Liver (tissue), 9 donors: Measurements from ENCODE around the gene NRAS. TPM values are rescaled to one million over a fixed set of nuclear protein-coding genes. Genes with fewer than 3 reads are reported as not detected.

Experiments used
- DNase-seq: peaks from one replicate; pipeline ENCODE4 v3.0.0-alpha.2; 2017; ENCODE audit warnings: low spot score
- H3K27ac ChIP-seq, 2 donors: one replicate each; pipeline ENCODE4 v1.7.0; 2013; ENCODE audit warnings: inconsistent platforms in 2 of 2, low read length in 2 of 2, control low read depth in 1 of 2, low read depth in 1 of 2, mild to moderate bottlenecking in 1 of 2
- H3K27me3 ChIP-seq, 4 donors: one replicate each; pipeline versions ENCODE4 v1.6.1 to v1.7.0; 2013; ENCODE audit warnings: low read length in 3 of 4, inconsistent platforms in 1 of 4, mild to moderate bottlenecking in 1 of 4, moderate library complexity in 1 of 4; ENCODE audit not compliant: control insufficient read depth in 4 of 4, insufficient read depth in 4 of 4
- H3K36me3 ChIP-seq, 4 donors: one replicate each; pipeline versions ENCODE4 v1.6.1 to v1.7.0; 2013; ENCODE audit warnings: low read length in 3 of 4, mild to moderate bottlenecking in 3 of 4, low read depth in 1 of 4, moderate library complexity in 1 of 4; ENCODE audit not compliant: control insufficient read depth in 4 of 4, insufficient read depth in 3 of 4
- H3K4me1 ChIP-seq, 4 donors: one replicate each; pipeline versions ENCODE4 v1.6.1 to v1.7.0; 2013; ENCODE audit warnings: low read length in 3 of 4, mild to moderate bottlenecking in 3 of 4, moderate library complexity in 1 of 4; ENCODE audit not compliant: control insufficient read depth in 4 of 4, insufficient read depth in 4 of 4
- H3K4me3 ChIP-seq, 3 donors: one replicate each; pipeline versions ENCODE4 v1.6.1 to v1.7.0; 2013; ENCODE audit warnings: low read length in 3 of 3, control low read depth in 1 of 3, low read depth in 1 of 3, mild to moderate bottlenecking in 1 of 3
- H3K9ac ChIP-seq, 2 donors: one replicate each; pipeline ENCODE4 v1.7.0; 2013; ENCODE audit warnings: low read length in 2 of 2, mild to moderate bottlenecking in 2 of 2, moderate library complexity in 2 of 2, control low read depth in 1 of 2, low read depth in 1 of 2
- H3K9me3 ChIP-seq, 4 donors: one replicate each; pipeline versions ENCODE4 v1.6.1 to v1.7.0; 2013; ENCODE audit warnings: low read length in 3 of 4; ENCODE audit not compliant: control insufficient read depth in 4 of 4
- EGR1 ChIP-seq, 2 donors: IDR thresholded peaks; 2 replicates each; pipeline ENCODE4 v1.6.1; 2016 to 2018; ENCODE audit warnings: antibody characterized with exemption in 2 of 2, low read depth in 2 of 2
- FOXA1 ChIP-seq: IDR thresholded peaks from 2 replicates; pipeline ENCODE4 v1.6.1; 2016; ENCODE audit warnings: antibody characterized with exemption
- FOXA2 ChIP-seq: IDR thresholded peaks from 2 replicates; pipeline ENCODE4 v1.6.1; 2016; ENCODE audit warnings: antibody characterized with exemption
- GABPA ChIP-seq, 2 donors: IDR thresholded peaks in 1 of 2; conservative IDR thresholded peaks in 1 of 2; 2 replicates each; pipeline ENCODE4 v1.6.1; 2016; ENCODE audit warnings: antibody characterized with exemption in 2 of 2, mild to moderate bottlenecking in 1 of 2, moderate library complexity in 1 of 2
- HNF4G ChIP-seq: IDR thresholded peaks from 2 replicates; pipeline ENCODE4 v1.6.1; 2016; ENCODE audit warnings: antibody characterized with exemption
- JUND ChIP-seq, 2 donors: IDR thresholded peaks; 2 replicates each; pipeline ENCODE4 v1.6.1; 2016; ENCODE audit warnings: antibody characterized with exemption in 2 of 2
- RXRA ChIP-seq, 2 donors: IDR thresholded peaks; 2 replicates each; pipeline ENCODE4 v1.6.1; 2017 to 2018; ENCODE audit warnings: antibody characterized with exemption in 2 of 2, mild to moderate bottlenecking in 1 of 2
- SP1 ChIP-seq: IDR thresholded peaks from 2 replicates; pipeline ENCODE4 v1.6.1; 2018; ENCODE audit warnings: antibody characterized with exemption, mild to moderate bottlenecking
- YY1 ChIP-seq: IDR thresholded peaks from 2 replicates; pipeline ENCODE4 v1.6.1; 2016; ENCODE audit warnings: antibody characterized with exemption, mild to moderate bottlenecking
- WGBS: extraction: QIAGEN DNeasy Blood & Tissue Kit; methylation state at CpG from one replicate; pipeline ENCODE4 v1.1.7; 2013; 5-methylcytosine and 5-hydroxymethylcytosine counted together
- polyA plus RNA-seq, 2 donors: library from polyadenylated mRNA; stranded (reverse) in 1 of 2; unstranded in 1 of 2; fragments of 200-250 nt in 1 of 2; fragments of >200 nt in 1 of 2; fragmentation: Nextera tagmentation in 1 of 2; extraction: Ambion mirVana in 1 of 2; gene quantifications; one replicate each; pipeline versions ENCODE4 v1.2.1 to v1.2.3, GENCODE V29; 2013 to 2015
- total RNA-seq, 2 donors: library from RNA; depleted of rRNA; stranded (reverse); fragments of >200 nt; gene quantifications; one replicate each; pipeline ENCODE4 v1.2.3, GENCODE V29; 2014
- TF ChIP-seq, protein P1 (sequence below): IDR thresholded peaks from 2 replicates; pipeline ENCODE4 v1.6.1; 2016; ENCODE audit warnings: antibody characterized with exemption
- TF ChIP-seq, protein P2 (sequence below): IDR thresholded peaks from 2 replicates; pipeline ENCODE4 v1.6.1; 2016; ENCODE audit warnings: antibody characterized with exemption
- TF ChIP-seq, protein P3 (sequence below): fragments of 150-350 bp; IDR thresholded peaks from 2 replicates; pipeline ENCODE4 v1.5.1; 2017; ENCODE audit warnings: improper control_type of control experiment, low read depth, low read length; ENCODE audit not compliant: missing input control
- TF ChIP-seq, protein P4 (sequence below): IDR thresholded peaks from 2 replicates; pipeline ENCODE4 v1.6.1; 2016; ENCODE audit warnings: antibody characterized with exemption
- donor health status: healthy.
- donor health status: healthy.
- donor health status: healthy.
- donor health status: healthy.
- donor health status: healthy.

Gene NRAS
- total and polyA plus RNA-seq, 4 donors: 6.7 to 36.0 (median 13.4) TPM

DNA sequence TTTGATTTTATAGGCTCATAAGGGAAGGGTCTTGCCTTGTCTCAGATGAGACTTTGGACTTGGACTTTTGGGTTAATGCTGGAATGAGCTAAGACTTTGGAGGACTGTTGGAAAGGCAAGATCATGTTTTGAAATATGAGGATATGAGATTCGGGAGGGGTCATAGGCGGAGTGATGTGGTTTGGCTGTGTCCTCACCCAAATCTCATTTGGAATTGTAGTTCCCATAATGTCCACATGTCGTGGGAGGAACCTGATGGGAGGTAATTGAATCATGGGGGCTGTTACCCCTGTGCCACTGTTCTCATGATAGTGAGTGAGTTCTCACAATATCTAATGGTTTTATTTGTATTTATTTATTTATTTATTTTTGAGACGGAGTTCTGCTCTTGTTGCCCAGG is 48.1 kb upstream of the NRAS start:
- no peaks in the 10 kb centered on the region for H3K27me3 ChIP-seq
- 83% methylated on average over 4 of the region's 4 CpGs for WGBS
- no peak overlapping the region for H3K4me3 ChIP-seq
- no peak for DNase-seq
- no peaks in the 10 kb centered on the region for H3K4me1 ChIP-seq
- H3K9ac ChIP-seq: no peak overlapping the region
- peaks cover 0 to 7% (median under 1%) of the 10 kb centered on the region in 4 donors for H3K36me3 ChIP-seq
- TF ChIP-seq FOXA1: no peak
- no peak for TF ChIP-seq EGR1 (IDR thresholded peaks at IDR 0.05; ENCODE audit: low read depth in 2 of 2)
- no peak for TF ChIP-seq YY1
- TF ChIP-seq RXRA (IDR thresholded peaks at IDR 0.05): no peak
- TF ChIP-seq, protein P1, sequence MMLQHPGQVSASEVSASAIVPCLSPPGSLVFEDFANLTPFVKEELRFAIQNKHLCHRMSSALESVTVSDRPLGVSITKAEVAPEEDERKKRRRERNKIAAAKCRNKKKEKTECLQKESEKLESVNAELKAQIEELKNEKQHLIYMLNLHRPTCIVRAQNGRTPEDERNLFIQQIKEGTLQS: no peak
- no peak for TF ChIP-seq HNF4G
- TF ChIP-seq, protein P2, sequence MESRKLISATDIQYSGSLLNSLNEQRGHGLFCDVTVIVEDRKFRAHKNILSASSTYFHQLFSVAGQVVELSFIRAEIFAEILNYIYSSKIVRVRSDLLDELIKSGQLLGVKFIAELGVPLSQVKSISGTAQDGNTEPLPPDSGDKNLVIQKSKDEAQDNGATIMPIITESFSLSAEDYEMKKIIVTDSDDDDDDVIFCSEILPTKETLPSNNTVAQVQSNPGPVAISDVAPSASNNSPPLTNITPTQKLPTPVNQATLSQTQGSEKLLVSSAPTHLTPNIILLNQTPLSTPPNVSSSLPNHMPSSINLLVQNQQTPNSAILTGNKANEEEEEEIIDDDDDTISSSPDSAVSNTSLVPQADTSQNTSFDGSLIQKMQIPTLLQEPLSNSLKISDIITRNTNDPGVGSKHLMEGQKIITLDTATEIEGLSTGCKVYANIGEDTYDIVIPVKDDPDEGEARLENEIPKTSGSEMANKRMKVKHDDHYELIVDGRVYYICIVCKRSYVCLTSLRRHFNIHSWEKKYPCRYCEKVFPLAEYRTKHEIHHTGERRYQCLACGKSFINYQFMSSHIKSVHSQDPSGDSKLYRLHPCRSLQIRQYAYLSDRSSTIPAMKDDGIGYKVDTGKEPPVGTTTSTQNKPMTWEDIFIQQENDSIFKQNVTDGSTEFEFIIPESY: no peak
- TF ChIP-seq, protein P3, sequence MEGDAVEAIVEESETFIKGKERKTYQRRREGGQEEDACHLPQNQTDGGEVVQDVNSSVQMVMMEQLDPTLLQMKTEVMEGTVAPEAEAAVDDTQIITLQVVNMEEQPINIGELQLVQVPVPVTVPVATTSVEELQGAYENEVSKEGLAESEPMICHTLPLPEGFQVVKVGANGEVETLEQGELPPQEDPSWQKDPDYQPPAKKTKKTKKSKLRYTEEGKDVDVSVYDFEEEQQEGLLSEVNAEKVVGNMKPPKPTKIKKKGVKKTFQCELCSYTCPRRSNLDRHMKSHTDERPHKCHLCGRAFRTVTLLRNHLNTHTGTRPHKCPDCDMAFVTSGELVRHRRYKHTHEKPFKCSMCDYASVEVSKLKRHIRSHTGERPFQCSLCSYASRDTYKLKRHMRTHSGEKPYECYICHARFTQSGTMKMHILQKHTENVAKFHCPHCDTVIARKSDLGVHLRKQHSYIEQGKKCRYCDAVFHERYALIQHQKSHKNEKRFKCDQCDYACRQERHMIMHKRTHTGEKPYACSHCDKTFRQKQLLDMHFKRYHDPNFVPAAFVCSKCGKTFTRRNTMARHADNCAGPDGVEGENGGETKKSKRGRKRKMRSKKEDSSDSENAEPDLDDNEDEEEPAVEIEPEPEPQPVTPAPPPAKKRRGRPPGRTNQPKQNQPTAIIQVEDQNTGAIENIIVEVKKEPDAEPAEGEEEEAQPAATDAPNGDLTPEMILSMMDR: no peak
- no peak for TF ChIP-seq FOXA2
- no peak for TF ChIP-seq JUND (IDR thresholded peaks at IDR 0.05)
- TF ChIP-seq GABPA (IDR thresholded peaks at IDR 0.05 in 1 of 2, conservative IDR thresholded peaks at IDR 0.05 in 1 of 2): no peak
- H3K9me3 ChIP-seq: no peaks in the 10 kb centered on the region
- no peak overlapping the region for H3K27ac ChIP-seq

DNA sequence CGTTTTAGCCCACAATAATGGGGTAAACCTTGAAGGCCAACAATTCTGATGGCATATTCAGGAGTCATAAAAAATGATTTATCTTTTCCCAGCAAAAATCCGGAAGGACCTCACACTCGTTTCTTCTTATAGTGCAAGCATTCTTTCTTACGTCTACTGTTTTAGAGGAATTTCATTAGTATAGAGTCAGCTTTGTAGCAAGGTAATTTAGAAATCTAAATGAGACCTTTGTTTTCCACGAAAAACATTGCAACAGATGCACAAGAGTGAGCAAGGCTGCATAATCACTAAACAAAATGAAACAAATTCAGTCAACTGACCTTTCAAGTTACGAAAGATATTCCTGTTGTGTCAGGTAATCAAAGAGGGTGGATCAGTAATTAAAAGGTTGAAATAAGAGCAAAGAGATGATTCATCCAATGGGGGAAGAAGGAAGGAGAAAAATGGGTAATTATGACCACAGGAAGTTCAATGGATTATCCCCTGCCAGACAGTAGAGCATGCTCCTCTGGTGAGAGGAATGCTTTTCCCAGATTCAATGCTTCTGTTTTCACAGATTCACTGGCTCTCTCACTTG is 41.8 kb upstream of the NRAS start:
- TF ChIP-seq SP1 (no peak), JUND (IDR thresholded peaks at IDR 0.05) (no peak), GABPA (IDR thresholded peaks at IDR 0.05 in 1 of 2, conservative IDR thresholded peaks at IDR 0.05 in 1 of 2) (no peak)
- TF ChIP-seq, protein P4, sequence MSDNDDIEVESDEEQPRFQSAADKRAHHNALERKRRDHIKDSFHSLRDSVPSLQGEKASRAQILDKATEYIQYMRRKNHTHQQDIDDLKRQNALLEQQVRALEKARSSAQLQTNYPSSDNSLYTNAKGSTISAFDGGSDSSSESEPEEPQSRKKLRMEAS: no peak
- TF ChIP-seq, protein P2: no peak
- peak overlapping the region; percentile 76 to 96 (median 88) for H3K4me3 ChIP-seq
- no peak for DNase-seq
- peak overlapping the region; percentile 34 to 96 for H3K9ac ChIP-seq
- no peaks in the 10 kb centered on the region for H3K9me3 ChIP-seq
- no peaks in the 10 kb centered on the region for H3K36me3 ChIP-seq
- peak overlapping the region; percentile 98 for H3K27ac ChIP-seq
- peaks cover 3 to 34% (median 32%) of the 10 kb centered on the region in 4 donors for H3K4me1 ChIP-seq
- no peaks in the 10 kb centered on the region for H3K27me3 ChIP-seq
- 30% methylated on average over 6 of the region's 6 CpGs for WGBS
